Testis (tissue), 3 donors: Measurements from ENCODE around the gene ERH. TPM values are rescaled to one million over a fixed set of nuclear protein-coding genes. Genes with fewer than 3 reads are reported as not detected.

ENCODE experiments used
- DNase-seq: peaks from one replicate; pipeline ENCODE4 v3.0.0-alpha.2; 2019
- H3K27ac ChIP-seq, 2 donors: fragments of 200-600 bp; sonication (generic); one replicate each; pipeline ENCODE4 v1.5.1; 2019
- H3K27me3 ChIP-seq: fragments of 200-600 bp; sonication (generic); one replicate; pipeline ENCODE4 v1.5.1; 2019
- H3K36me3 ChIP-seq: fragments of 200-600 bp; sonication (generic); one replicate; pipeline ENCODE4 v1.5.1; 2017; ENCODE audit warnings: low read depth; ENCODE audit errors: missing control alignments
- H3K4me1 ChIP-seq: fragments of 200-600 bp; sonication (generic); one replicate; pipeline ENCODE4 v1.5.1; 2019
- H3K4me3 ChIP-seq, 2 donors: fragments of 200-600 bp; sonication (generic); one replicate each; pipeline ENCODE4 v1.5.1; 2017 to 2019
- H3K9me3 ChIP-seq: fragments of 200-600 bp; sonication (generic); one replicate; pipeline ENCODE4 v1.5.1; 2017
- POLR2A ChIP-seq: fragments of 450-650 bp; IDR thresholded peaks from one replicate; pipeline ENCODE4 v1.6.1; 2017; ENCODE audit warnings: antibody characterized with exemption, mild to moderate bottlenecking, moderate library complexity
- WGBS, 2 donors: methylation state at CpG; one replicate each; pipeline ENCODE4 v1.1.5; 2018; 5-methylcytosine and 5-hydroxymethylcytosine counted together
- intact Hi-C: fragments of 100-400 bp; cut with DNase I; formaldehyde crosslinking; loops from one replicate; pipeline ENCODE4 v1.15.1; 2023; ENCODE audit warnings: low total_unique reads
- polyA plus RNA-seq: library from polyadenylated mRNA; stranded (reverse); fragments of 350-450 nt; fragmentation: Illumina TruSeq; extraction: RNeasy Lipid Tissue Mini Kit (QIAGEN cat#74804); gene quantifications from one replicate; pipeline ENCODE4 v1.2.3, GENCODE V29; 2014; ENCODE audit warnings: low read depth, low replicate concordance; ENCODE audit not compliant: insufficient read depth
- total RNA-seq, 2 donors: library from RNA; depleted of rRNA; stranded (reverse); fragments of >200 nt; gene quantifications; one replicate each; pipeline ENCODE4 v1.2.3, GENCODE V29; 2016
- TF ChIP-seq, protein P1 (sequence below), 3 experiments: fragments of 450-650 bp in 2 of 3; fragments of 200-600 bp in 1 of 3; sonication (generic) in 1 of 3; IDR thresholded peaks; one replicate each; pipeline ENCODE4 v1.5.1; 2016 to 2019; ENCODE audit warnings: antibody characterized with exemption in 3 of 3, mild to moderate bottlenecking in 2 of 3, moderate library complexity in 1 of 3

Gene ERH
- total and polyA plus RNA-seq, 3 donors from 2014 or later, result 57.3 to 176 (median 74.5) TPM

DNA sequence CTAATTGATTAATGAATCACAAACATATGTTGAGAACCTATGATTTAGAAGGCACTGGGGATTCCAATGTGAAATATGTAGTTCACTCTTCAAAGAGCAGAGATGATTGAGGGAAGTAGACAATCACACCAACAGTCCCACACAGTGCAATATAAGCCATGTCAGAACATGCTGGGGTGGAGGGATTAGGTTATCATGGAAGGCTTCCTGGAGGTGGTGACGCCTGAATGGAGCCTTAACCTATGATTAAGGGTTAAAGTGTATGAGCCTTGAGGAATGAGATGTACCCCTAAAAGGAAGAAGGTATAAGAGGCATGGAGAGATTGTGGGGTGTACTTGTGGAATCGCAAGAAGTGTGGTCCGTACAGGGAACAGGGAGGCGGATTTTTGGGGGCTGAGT lies 31.3 kb downstream of the ERH start:
- no peaks in the 10 kb centered on the region for H3K36me3 ChIP-seq
- intact Hi-C loops, result loop anchor here (10.0 kb wide), 1 partner anchor 122 kb away; no protein-coding TSS in a partner anchor

DNA sequence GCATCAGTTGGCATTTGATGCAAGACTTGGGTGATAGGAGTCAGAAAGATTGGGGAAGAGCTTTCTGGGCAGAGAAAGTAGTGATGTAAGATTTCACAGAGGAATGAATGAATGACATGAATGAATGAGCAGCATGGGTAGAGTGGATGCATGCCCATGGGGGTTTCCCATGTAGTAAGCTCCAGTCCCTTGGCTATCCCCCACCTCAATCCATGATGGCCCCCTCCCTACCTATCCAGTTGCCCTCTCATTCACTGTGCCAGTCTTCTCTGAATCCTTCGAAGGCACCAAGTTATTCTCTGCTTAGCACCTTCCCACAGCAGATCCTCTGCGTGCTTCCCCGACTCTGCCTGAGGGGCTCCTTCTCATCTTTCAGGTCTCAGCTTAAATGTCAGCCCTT lies 32.0 kb downstream of the ERH start:
- no peak overlapping the region for H3K4me3 ChIP-seq
- no peak for DNase-seq
- intact Hi-C loops, result loop anchor here (10.0 kb wide), 1 partner anchor 121 kb away; no protein-coding TSS in a partner anchor

More for the DNA sequence above, 31.3 kb downstream of the ERH start:
- no peaks in the 10 kb centered on the region for H3K4me1 ChIP-seq
- no peaks in the 10 kb centered on the region for H3K9me3 ChIP-seq
- no peak overlapping the region for H3K27ac ChIP-seq
- no peak for DNase-seq
- no peak overlapping the region for H3K4me3 ChIP-seq
- 93 to 96% methylated on average over 4 of the region's 4 CpGs for WGBS, 2 donors
- no peak for TF ChIP-seq POLR2A
- TF ChIP-seq, protein P1, sequence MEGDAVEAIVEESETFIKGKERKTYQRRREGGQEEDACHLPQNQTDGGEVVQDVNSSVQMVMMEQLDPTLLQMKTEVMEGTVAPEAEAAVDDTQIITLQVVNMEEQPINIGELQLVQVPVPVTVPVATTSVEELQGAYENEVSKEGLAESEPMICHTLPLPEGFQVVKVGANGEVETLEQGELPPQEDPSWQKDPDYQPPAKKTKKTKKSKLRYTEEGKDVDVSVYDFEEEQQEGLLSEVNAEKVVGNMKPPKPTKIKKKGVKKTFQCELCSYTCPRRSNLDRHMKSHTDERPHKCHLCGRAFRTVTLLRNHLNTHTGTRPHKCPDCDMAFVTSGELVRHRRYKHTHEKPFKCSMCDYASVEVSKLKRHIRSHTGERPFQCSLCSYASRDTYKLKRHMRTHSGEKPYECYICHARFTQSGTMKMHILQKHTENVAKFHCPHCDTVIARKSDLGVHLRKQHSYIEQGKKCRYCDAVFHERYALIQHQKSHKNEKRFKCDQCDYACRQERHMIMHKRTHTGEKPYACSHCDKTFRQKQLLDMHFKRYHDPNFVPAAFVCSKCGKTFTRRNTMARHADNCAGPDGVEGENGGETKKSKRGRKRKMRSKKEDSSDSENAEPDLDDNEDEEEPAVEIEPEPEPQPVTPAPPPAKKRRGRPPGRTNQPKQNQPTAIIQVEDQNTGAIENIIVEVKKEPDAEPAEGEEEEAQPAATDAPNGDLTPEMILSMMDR (IDR thresholded peaks at IDR 0.05), result no peak
- H3K27me3 ChIP-seq, result no peaks in the 10 kb centered on the region

GRCh38 chr14:69364378-69364777 lies 33.7 kb downstream of the ERH start:
- Histone ChIP-seq H3K27ac (no peak overlapping the region), H3K9me3 (no peaks in the 10 kb centered on the region), H3K4me3 (no peak overlapping the region), H3K27me3 (no peaks in the 10 kb centered on the region), H3K36me3 (no peaks in the 10 kb centered on the region), H3K4me1 (no peaks in the 10 kb centered on the region)
- DNase-seq, result no peak
- intact Hi-C loops, result loop anchor here (10.0 kb wide), 1 partner anchor 120 kb away; no protein-coding TSS in a partner anchor
- TF ChIP-seq, protein P1 (IDR thresholded peaks at IDR 0.05), result no peak
- no peak for TF ChIP-seq POLR2A
- 88 to 96% methylated on average over 2 of the region's 2 CpGs for WGBS, 2 donors

More for the DNA sequence above, 32.0 kb downstream of the ERH start:
- TF ChIP-seq POLR2A, result no peak
- TF ChIP-seq, protein P1 (IDR thresholded peaks at IDR 0.05), result no peak
- no peaks in the 10 kb centered on the region for H3K27me3 ChIP-seq
- H3K9me3 ChIP-seq, result no peaks in the 10 kb centered on the region
- H3K36me3 ChIP-seq, result no peaks in the 10 kb centered on the region
- no peak overlapping the region for H3K27ac ChIP-seq
- WGBS, 2 donors, result 63 to 74% methylated on average over 3 of the region's 3 CpGs
- no peaks in the 10 kb centered on the region for H3K4me1 ChIP-seq

DNA sequence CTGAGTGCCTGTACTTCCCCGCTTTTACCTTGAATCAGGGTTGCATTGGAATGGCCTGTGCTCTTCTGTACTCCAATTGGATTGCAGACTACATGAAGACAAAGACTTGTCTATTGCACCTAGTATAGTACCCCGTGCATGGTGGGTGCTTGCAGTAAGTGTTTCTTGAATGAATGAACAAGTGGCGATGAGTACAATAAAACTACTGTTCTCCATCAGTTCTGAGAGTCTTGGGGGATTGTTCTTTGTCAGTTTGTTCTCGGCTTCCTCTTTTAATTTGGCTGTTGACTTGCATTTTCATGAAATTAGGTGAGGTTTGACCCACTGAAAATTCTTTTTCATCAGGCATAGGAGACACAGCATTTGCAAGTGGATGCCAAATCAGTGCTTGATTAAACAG lies 34.1 kb downstream of the ERH start:
- no peak overlapping the region for H3K4me3 ChIP-seq
- TF ChIP-seq, protein P1 (IDR thresholded peaks at IDR 0.05), result no peak
- TF ChIP-seq POLR2A, result no peak
- H3K27ac ChIP-seq, result no peak overlapping the region
- 85 to 94% methylated on average over 4 of the region's 4 CpGs for WGBS, 2 donors
- no peaks in the 10 kb centered on the region for H3K27me3 ChIP-seq
- DNase-seq, result no peak
- intact Hi-C loops, result loop anchor here (10.0 kb wide), 1 partner anchor 119 kb away; no protein-coding TSS in a partner anchor
- H3K36me3 ChIP-seq, result no peaks in the 10 kb centered on the region
- no peaks in the 10 kb centered on the region for H3K9me3 ChIP-seq
- H3K4me1 ChIP-seq, result no peaks in the 10 kb centered on the region

DNA sequence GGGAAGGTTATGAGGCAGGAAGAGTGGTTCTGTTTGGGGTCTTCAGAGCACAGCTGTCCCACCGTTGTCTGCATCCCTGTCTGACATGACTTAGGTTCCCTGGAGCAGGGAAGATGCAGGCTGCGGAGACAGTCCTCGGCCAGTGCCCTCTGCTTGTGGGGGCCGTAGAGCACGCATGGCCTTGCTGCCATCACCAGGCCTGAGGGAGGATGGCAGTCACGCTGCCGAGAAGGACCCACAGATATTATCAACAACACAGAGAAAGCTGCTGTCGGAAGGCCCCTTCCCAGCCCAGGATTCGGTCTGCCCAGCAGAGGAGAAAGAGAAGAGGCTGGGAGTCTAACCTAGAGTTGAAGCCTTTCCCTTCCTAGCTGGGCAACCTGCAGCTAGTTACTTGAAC lies 35.0 kb downstream of the ERH start:
- H3K4me1 ChIP-seq, result no peaks in the 10 kb centered on the region
- H3K36me3 ChIP-seq, result no peaks in the 10 kb centered on the region
- 22 to 35% methylated on average over 9 of the region's 9 CpGs for WGBS, 2 donors
- no peaks in the 10 kb centered on the region for H3K27me3 ChIP-seq
- no peaks in the 10 kb centered on the region for H3K9me3 ChIP-seq
- DNase-seq, result peak; percentile 55
- no peak for TF ChIP-seq POLR2A
- TF ChIP-seq, protein P1 (IDR thresholded peaks at IDR 0.05), result peak in 2 of 3 experiments; percentile 36 to 41
- intact Hi-C loops, result loop anchor here (10.0 kb wide), 1 partner anchor 118 kb away; no protein-coding TSS in a partner anchor
- H3K4me3 ChIP-seq, result no peak overlapping the region
- H3K27ac ChIP-seq, result no peak overlapping the region
